ENCODE data around the gene ABCG5. TPM values are rescaled to one million over a fixed set of nuclear protein-coding genes. Genes with fewer than 3 reads are reported as not detected.

Gene ABCG5
- total RNA-seq, 2 experiments from 2014 or later, result not detected

DNA sequence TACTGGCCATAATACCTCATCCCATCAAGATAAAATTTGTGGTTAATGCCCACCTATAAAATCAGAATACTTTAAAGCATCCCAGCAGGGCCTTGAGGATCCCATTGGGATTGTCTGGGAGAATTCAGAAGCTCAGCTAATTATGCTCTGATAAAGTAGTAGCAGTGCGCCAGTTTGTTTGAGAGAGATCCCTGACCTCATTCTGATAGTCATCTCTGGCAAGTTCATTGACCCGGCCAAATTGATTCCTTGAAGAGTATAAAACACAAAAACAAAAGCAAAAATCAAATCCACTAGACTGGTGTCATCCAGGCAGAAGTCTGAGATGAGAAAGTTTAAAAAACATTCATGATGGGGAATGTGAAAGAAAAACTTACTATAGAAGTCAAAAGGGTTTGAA lies 14.1 kb downstream of the ABCG5 start:
- H3K27ac Mint-ChIP-seq, result no peak overlapping the region
- no peaks in the 10 kb centered on the region for H3K36me3 ChIP-seq (ENCODE audit: insufficient read depth, low read length)
- ChIA-PET POLR2A (no interaction called here), CTCF (no interaction called here)
- H3K9me3 Mint-ChIP-seq, result no peaks in the 10 kb centered on the region
- H3K4me1 Mint-ChIP-seq (ENCODE audit: low read depth), result no peaks in the 10 kb centered on the region
- no peaks in the 10 kb centered on the region for H3K36me3 Mint-ChIP-seq (ENCODE audit: low read depth)
- intact Hi-C loops (cut with DNase I, micrococcal nuclease), result no loop called here
- peaks cover 44% of the 10 kb centered on the region for H3K27me3 Mint-ChIP-seq
- TF ChIP-seq, protein P1, sequence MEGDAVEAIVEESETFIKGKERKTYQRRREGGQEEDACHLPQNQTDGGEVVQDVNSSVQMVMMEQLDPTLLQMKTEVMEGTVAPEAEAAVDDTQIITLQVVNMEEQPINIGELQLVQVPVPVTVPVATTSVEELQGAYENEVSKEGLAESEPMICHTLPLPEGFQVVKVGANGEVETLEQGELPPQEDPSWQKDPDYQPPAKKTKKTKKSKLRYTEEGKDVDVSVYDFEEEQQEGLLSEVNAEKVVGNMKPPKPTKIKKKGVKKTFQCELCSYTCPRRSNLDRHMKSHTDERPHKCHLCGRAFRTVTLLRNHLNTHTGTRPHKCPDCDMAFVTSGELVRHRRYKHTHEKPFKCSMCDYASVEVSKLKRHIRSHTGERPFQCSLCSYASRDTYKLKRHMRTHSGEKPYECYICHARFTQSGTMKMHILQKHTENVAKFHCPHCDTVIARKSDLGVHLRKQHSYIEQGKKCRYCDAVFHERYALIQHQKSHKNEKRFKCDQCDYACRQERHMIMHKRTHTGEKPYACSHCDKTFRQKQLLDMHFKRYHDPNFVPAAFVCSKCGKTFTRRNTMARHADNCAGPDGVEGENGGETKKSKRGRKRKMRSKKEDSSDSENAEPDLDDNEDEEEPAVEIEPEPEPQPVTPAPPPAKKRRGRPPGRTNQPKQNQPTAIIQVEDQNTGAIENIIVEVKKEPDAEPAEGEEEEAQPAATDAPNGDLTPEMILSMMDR (IDR thresholded peaks at IDR 0.05), result no peak
- no peaks in the 10 kb centered on the region for H3K4me1 ChIP-seq (ENCODE audit: insufficient read depth, low read length)
- DNase-seq, result no peak
- no peak overlapping the region for H3K27ac ChIP-seq (ENCODE audit: low read depth in 1 of 2, low read length in 2 of 2)
- H3K4me3 ChIP-seq (ENCODE audit: low read length), result no peak overlapping the region
- ATAC-seq (ENCODE audit: poor library complexity), result no peak
- no peak overlapping the region for H3K4me3 Mint-ChIP-seq
- H3K9me3 ChIP-seq (ENCODE audit: control insufficient read depth in 1 of 2, insufficient read depth in 1 of 2, low read length in 2 of 2), result no peaks in the 10 kb centered on the region
- H3K27me3 ChIP-seq (ENCODE audit: control insufficient read depth in 1 of 2, insufficient read depth in 2 of 2, low read length in 2 of 2), result peaks cover 5 to 18% of the 10 kb centered on the region in 2 experiments

DNA sequence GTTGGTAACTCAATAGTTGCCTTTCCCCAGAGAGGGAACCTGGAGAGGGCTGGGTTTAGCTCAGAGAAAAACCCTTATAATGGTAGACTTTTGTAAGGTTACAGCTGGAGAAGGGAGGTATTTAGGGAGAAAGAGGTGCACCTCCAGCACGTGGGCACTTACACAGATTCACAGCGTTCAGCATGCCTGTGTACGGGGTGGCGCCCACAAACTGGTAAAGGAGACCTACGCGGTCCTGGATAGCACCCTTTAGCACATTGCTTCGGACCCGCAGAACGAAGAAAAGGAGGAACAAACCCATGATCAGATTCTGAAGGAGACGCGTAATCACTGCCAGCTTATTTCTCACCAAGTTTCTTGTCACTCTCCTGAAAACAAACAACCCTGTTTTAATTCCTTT lies 14.9 kb downstream of the ABCG5 start:
- POLR2A ChIA-PET, result no interaction called here
- H3K27me3 ChIP-seq (ENCODE audit: control insufficient read depth in 1 of 2, insufficient read depth in 2 of 2, low read length in 2 of 2), result peaks cover 5 to 12% of the 10 kb centered on the region in 2 experiments
- no peaks in the 10 kb centered on the region for H3K9me3 ChIP-seq (ENCODE audit: control insufficient read depth in 1 of 2, insufficient read depth in 1 of 2, low read length in 2 of 2)
- no peak overlapping the region for H3K4me3 Mint-ChIP-seq
- intact Hi-C loops (cut with DNase I, micrococcal nuclease), result no loop called here
- H3K36me3 Mint-ChIP-seq (ENCODE audit: low read depth), result no peaks in the 10 kb centered on the region
- no peak overlapping the region for H3K27ac Mint-ChIP-seq
- H3K4me1 ChIP-seq (ENCODE audit: insufficient read depth, low read length), result no peaks in the 10 kb centered on the region
- no peaks in the 10 kb centered on the region for H3K36me3 ChIP-seq (ENCODE audit: insufficient read depth, low read length)
- TF ChIP-seq, protein P1 (IDR thresholded peaks at IDR 0.05), result no peak
- H3K27ac ChIP-seq (ENCODE audit: low read depth in 1 of 2, low read length in 2 of 2), result no peak overlapping the region
- no peaks in the 10 kb centered on the region for H3K4me1 Mint-ChIP-seq (ENCODE audit: low read depth)
- H3K27me3 Mint-ChIP-seq, result peaks cover 41% of the 10 kb centered on the region
- CTCF ChIA-PET, result no interaction called here
- no peaks in the 10 kb centered on the region for H3K9me3 Mint-ChIP-seq
- ATAC-seq (ENCODE audit: poor library complexity), result no peak
- H3K4me3 ChIP-seq (ENCODE audit: low read length), result no peak overlapping the region
- no peak for DNase-seq

DNA sequence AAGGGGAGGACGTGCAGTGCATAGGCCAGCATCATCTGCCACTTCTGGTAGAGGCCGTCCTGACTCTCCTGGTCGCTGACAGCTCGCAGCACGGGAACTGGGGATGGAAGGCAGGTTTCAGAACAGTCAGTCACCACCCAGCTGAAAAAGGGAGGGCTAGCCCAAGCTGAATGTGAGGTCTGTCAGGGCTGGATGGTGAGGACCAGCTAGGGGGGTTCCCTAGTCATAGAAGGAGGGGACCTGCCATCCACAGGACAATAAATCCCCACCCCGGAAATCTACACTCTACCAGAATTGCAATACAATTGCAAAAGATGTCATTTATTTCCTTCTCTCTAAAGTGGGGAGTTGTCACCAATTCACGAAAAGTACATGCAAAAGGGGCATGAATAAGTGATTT lies 15.8 kb downstream of the ABCG5 start:
- intact Hi-C loops (cut with DNase I, micrococcal nuclease), result no loop called here
- Histone ChIP-seq H3K27ac (ENCODE audit: low read depth in 1 of 2, low read length in 2 of 2) (no peak overlapping the region), H3K4me1 (ENCODE audit: insufficient read depth, low read length) (no peaks in the 10 kb centered on the region), H3K27me3 (ENCODE audit: control insufficient read depth in 1 of 2, insufficient read depth in 2 of 2, low read length in 2 of 2) (peaks cover 5 to 12% of the 10 kb centered on the region in 2 experiments), H3K9me3 (ENCODE audit: control insufficient read depth in 1 of 2, insufficient read depth in 1 of 2, low read length in 2 of 2) (no peaks in the 10 kb centered on the region), H3K36me3 (ENCODE audit: insufficient read depth, low read length) (no peaks in the 10 kb centered on the region), H3K4me3 (ENCODE audit: low read length) (no peak overlapping the region)
- Mint-ChIP-seq H3K27me3 (peaks cover 41% of the 10 kb centered on the region), H3K4me3 (no peak overlapping the region), H3K9me3 (no peaks in the 10 kb centered on the region), H3K36me3 (ENCODE audit: low read depth) (no peaks in the 10 kb centered on the region), H3K27ac (no peak overlapping the region), H3K4me1 (ENCODE audit: low read depth) (no peaks in the 10 kb centered on the region)
- no peak for ATAC-seq (ENCODE audit: poor library complexity)
- POLR2A ChIA-PET, result no interaction called here
- TF ChIP-seq, protein P1 (IDR thresholded peaks at IDR 0.05), result no peak
- CTCF ChIA-PET, result no interaction called here
- DNase-seq, result no peak

Data from CD4-positive, alpha-beta T cell (primary cell).